Stimulated activated CD4-positive, alpha-beta T cell treated with anti-CD3 and anti-CD28 coated beads, Interleukin-2, amount 100 ng/mL, for 4 hours (primary cell): ENCODE data around the gene TUBA4A.
A peak's percentile ranks its signal among the peaks of the same experiment; 100 is the strongest.
"Not testable (repeated sequence)": the region's sequence is repeated elsewhere in the genome, so short reads cannot be mapped to it uniquely, and the experiment has no call there.

ENCODE experiments used
- DNase-seq: peaks from one replicate; pipeline ENCODE4 v3.0.0-alpha.2; 2020; ENCODE audit warnings: low read depth

Gene TUBA4A

GRCh38 chr2:219210886-219211362 is 42.8 kb downstream of the TUBA4A start:
- no peak for DNase-seq

GRCh38 chr2:219210196-219210885 is 43.4 kb downstream of the TUBA4A start:
- no peak for DNase-seq

GRCh38 chr2:219209236-219210195 is 44.2 kb downstream of the TUBA4A start:
- no peak for DNase-seq

GRCh38 chr2:219207884-219208740 is 45.6 kb downstream of the TUBA4A start:
- no peak for DNase-seq

GRCh38 chr2:219207134-219207883 is 46.4 kb downstream of the TUBA4A start:
- DNase-seq, result no peak

GRCh38 chr2:219206328-219207133 is 47.2 kb downstream of the TUBA4A start, which contains the start of gene ZFAND2B:
Gene ZFAND2B, plus strand, starts transcription at chr2:219206782. Its CDS starts 206 bp downstream, at chr2:219206988.
- peak; percentile 92 for DNase-seq

GRCh38 chr2:219205981-219206327 is 47.8 kb downstream of the TUBA4A start:
- DNase-seq, result no peak

GRCh38 chr2:219205165-219205538 is 48.6 kb downstream of the TUBA4A start:
- DNase-seq, result no peak

- DNase-seq, result no peak
These were observed 49.1 kb downstream of the TUBA4A start for GRCh38 chr2:219204425-219205164.

GRCh38 chr2:219201331-219201730 is 52.4 kb downstream of the TUBA4A start:
- not testable (repeated sequence) for DNase-seq

GRCh38 chr2:219200502-219201326 is 53.0 kb downstream of the TUBA4A start:
- not testable (repeated sequence) for DNase-seq
